WERI-Rb-1 (cell line): Measurements from ENCODE around the gene IL12RB2.

Experiments
- DNase-seq: peaks from one replicate; pipeline ENCODE4 v3.0.0-alpha.2; 2020
- H3K27ac ChIP-seq: fragments of 250-450 bp; sonication (Bioruptor Pico); 2 replicates; pipeline ENCODE4 v1.5.1; 2020; ENCODE audit warnings: mild to moderate bottlenecking, moderate library complexity
- H3K27me3 ChIP-seq: fragments of 250-450 bp; sonication (Bioruptor Pico); 2 replicates; pipeline ENCODE4 v1.5.1; 2021; ENCODE audit warnings: mild to moderate bottlenecking, low read depth, moderate library complexity; ENCODE audit not compliant: insufficient read depth, severe bottlenecking
- H3K36me3 ChIP-seq: fragments of 250-450 bp; sonication (Bioruptor Pico); 2 replicates; pipeline ENCODE4 v1.5.1; 2020; ENCODE audit warnings: mild to moderate bottlenecking, moderate library complexity
- H3K4me3 ChIP-seq: 2 replicates; pipeline ENCODE4 v1.5.1; 2011; ENCODE audit warnings: low read depth, mild to moderate bottlenecking, control low read depth, low read length
- H3K9me3 ChIP-seq: fragments of 250-450 bp; sonication (Bioruptor Pico); 2 replicates; pipeline ENCODE4 v1.5.1; 2021; ENCODE audit warnings: mild to moderate bottlenecking, moderate library complexity; ENCODE audit not compliant: severe bottlenecking
- CTCF ChIP-seq: IDR thresholded peaks from 2 replicates; pipeline ENCODE4 v1.5.1; 2011; ENCODE audit warnings: low read depth, mild to moderate bottlenecking, control low read depth, inconsistent platforms, low read length

IL12RB2 gene

GRCh38 chr1:67381154-67381553, 73.5 kb downstream of the IL12RB2 start:
- no peak overlapping the region for H3K27ac ChIP-seq
- no peaks in the 10 kb centered on the region for H3K36me3 ChIP-seq
- no peak for DNase-seq
- H3K9me3 ChIP-seq = peaks cover 7% of the 10 kb centered on the region
- TF ChIP-seq CTCF = no peak
- no peak overlapping the region for H3K4me3 ChIP-seq
- H3K27me3 ChIP-seq = no peaks in the 10 kb centered on the region

- Histone ChIP-seq H3K4me3 (no peak overlapping the region), H3K36me3 (no peaks in the 10 kb centered on the region), H3K27me3 (no peaks in the 10 kb centered on the region), H3K9me3 (peaks cover 7% of the 10 kb centered on the region), H3K27ac (no peak overlapping the region)
- no peak for DNase-seq
- no peak for TF ChIP-seq CTCF
Measured at GRCh38 chr1:67382292-67382691, 74.6 kb downstream of the IL12RB2 start.

- H3K27ac ChIP-seq = no peak overlapping the region
- H3K36me3 ChIP-seq = no peaks in the 10 kb centered on the region
- no peak for TF ChIP-seq CTCF
- H3K27me3 ChIP-seq = no peaks in the 10 kb centered on the region
- no peak overlapping the region for H3K4me3 ChIP-seq
- H3K9me3 ChIP-seq = peaks cover 7% of the 10 kb centered on the region
- DNase-seq = no peak
Measured at GRCh38 chr1:67383999-67384638, 76.4 kb downstream of the IL12RB2 start.

- no peak overlapping the region for H3K4me3 ChIP-seq
- H3K27me3 ChIP-seq = no peaks in the 10 kb centered on the region
- DNase-seq = no peak
- no peak overlapping the region for H3K27ac ChIP-seq
- H3K9me3 ChIP-seq = no peaks in the 10 kb centered on the region
- TF ChIP-seq CTCF = no peak
- H3K36me3 ChIP-seq = no peaks in the 10 kb centered on the region
Measured at GRCh38 chr1:67390041-67390887, 82.6 kb downstream of the IL12RB2 start.

- Histone ChIP-seq H3K36me3 (no peaks in the 10 kb centered on the region), H3K9me3 (no peaks in the 10 kb centered on the region), H3K4me3 (no peak overlapping the region), H3K27me3 (no peaks in the 10 kb centered on the region), H3K27ac (no peak overlapping the region)
- DNase-seq = no peak
- no peak for TF ChIP-seq CTCF
Measured at GRCh38 chr1:67393240-67393639, 85.6 kb downstream of the IL12RB2 start.
